ENCODE measurements around the gene SMIM45.

Gene SMIM45

DNA sequence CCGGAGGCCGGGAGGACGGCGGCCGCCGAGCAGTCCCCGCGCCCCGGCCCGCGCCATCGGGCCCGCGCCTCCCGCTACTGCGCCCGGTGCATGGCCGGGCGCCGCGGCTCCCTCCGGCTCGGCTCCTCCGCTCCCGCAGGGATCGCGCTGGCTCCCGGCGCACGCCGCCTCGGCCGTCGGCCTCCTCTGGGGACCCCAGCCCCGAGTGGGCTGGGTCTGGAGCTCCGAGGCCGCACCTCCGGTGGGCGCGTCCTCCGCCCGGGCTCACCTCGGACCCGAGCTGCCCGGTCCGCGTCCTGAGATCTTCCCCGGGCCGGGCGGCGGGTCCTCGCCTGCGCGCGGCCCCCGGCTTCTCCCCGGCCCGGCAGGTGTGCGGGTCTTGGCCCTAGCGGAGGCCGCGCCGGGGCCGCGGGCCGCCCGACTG, 37.3 kb upstream of the SMIM45 start (continued):
- TF ChIP-seq ESRRA (IDR thresholded peaks at IDR 0.05; ENCODE audit: low read length) (no peak), GATAD2B (conservative IDR thresholded peaks at IDR 0.05; ENCODE audit: low read depth) (peak; percentile 28; the same call in 1 of the 2 replicates), HDAC6 (IDR thresholded peaks at IDR 0.05; ENCODE audit: unreplicated experiment) (no peak)
- TF ChIP-seq, protein P1, sequence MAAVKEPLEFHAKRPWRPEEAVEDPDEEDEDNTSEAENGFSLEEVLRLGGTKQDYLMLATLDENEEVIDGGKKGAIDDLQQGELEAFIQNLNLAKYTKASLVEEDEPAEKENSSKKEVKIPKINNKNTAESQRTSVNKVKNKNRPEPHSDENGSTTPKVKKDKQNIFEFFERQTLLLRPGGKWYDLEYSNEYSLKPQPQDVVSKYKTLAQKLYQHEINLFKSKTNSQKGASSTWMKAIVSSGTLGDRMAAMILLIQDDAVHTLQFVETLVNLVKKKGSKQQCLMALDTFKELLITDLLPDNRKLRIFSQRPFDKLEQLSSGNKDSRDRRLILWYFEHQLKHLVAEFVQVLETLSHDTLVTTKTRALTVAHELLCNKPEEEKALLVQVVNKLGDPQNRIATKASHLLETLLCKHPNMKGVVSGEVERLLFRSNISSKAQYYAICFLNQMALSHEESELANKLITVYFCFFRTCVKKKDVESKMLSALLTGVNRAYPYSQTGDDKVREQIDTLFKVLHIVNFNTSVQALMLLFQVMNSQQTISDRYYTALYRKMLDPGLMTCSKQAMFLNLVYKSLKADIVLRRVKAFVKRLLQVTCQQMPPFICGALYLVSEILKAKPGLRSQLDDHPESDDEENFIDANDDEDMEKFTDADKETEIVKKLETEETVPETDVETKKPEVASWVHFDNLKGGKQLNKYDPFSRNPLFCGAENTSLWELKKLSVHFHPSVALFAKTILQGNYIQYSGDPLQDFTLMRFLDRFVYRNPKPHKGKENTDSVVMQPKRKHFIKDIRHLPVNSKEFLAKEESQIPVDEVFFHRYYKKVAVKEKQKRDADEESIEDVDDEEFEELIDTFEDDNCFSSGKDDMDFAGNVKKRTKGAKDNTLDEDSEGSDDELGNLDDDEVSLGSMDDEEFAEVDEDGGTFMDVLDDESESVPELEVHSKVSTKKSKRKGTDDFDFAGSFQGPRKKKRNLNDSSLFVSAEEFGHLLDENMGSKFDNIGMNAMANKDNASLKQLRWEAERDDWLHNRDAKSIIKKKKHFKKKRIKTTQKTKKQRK (IDR thresholded peaks at IDR 0.05; ENCODE audit: low read depth, low read length), result no peak

DNA sequence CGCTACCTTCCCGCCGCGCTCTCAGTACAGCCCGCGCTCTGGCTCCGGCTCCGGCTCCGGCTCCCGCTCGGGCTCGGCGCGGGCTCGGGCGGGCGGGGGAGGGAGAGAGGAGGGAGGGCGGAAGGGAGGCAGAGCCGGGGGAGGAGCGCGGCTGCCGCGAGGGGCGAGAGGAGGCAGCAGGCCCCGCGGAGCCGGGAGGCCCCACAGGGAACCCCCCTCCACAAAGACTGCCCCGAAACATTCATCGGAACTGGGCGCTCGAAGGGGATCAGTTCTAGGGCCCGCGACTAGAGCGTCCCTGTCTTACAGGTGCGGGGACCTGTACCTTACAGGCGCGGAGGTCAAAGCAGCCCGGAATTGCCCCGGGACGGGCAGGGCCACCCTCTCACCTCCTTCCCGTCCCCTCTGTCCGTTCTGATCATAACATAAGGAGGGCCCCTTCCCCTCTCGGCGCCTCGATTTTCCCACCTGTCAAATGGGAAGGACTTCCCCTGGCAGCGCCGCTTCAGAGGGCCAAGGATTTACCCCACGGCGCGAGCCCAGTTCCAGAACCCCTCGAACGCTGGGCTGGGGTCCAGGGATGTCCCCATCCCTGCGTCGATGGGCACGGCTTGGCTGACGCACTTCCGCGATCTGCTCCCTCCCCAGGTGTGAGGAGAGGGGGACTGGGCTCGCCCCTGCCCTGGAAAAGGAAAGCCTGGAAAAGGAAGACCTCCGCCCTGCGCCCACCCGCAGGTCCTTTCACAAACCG, 36.7 kb upstream of the SMIM45 start, which contains the start of gene SHISA8:
TSS of gene SHISA8 (minus strand) at position 40 of the 751 bp plus-strand sequence. CDS start 407 bp downstream, outside the sequence.
- DNase-seq (ENCODE audit: low read depth, low spot score), result no peak
- BruUV-seq (replicated peaks), result no TSS peak
- Histone ChIP-seq H3K79me2 (ENCODE audit: control insufficient read depth, insufficient read depth, low read length) (no peaks in the 10 kb centered on the region), H4K20me1 (ENCODE audit: control insufficient read depth, insufficient read depth) (peaks cover 6% of the 10 kb centered on the region; the same call in 1 of the 2 replicates), H3K36me3 (ENCODE audit: control insufficient read depth in 2 of 2, insufficient read depth in 2 of 2, low read length in 1 of 2) (no peaks in the 10 kb centered on the region), H3K4me1 (ENCODE audit: control insufficient read depth, insufficient read depth, low read length) (peaks cover 41% of the 10 kb centered on the region), H3K4me3 (peak within 1 kb of the TSS; percentile 55; the same call in 1 of the 2 replicates), H2AFZ (ENCODE audit: control insufficient read depth, low read depth, low read length) (peak within 1 kb of the TSS; percentile 69), H3K27ac (ENCODE audit: control insufficient read depth, insufficient read depth) (no peak within 1 kb of the TSS), H3K4me2 (ENCODE audit: control insufficient read depth, insufficient read depth) (peak within 1 kb of the TSS; percentile 89), H3K9ac (ENCODE audit: control insufficient read depth, insufficient read depth, low read length) (peak within 1 kb of the TSS; percentile 51; the same call in 1 of the 2 replicates), H3K27me3 (replicated peaks in 1 of 2; ENCODE audit: control insufficient read depth in 2 of 2, insufficient read depth in 2 of 2, low read length in 1 of 2) (peaks cover 6 to 12% of the 10 kb centered on the region in 2 experiments; a peak in 3 of 4 replicates), H3K9me3 (replicated peaks; ENCODE audit: control insufficient read depth, insufficient read depth, low read length) (no peaks in the 10 kb centered on the region)
- ChIA-PET RAD21 (ENCODE audit: unreplicated experiment) (interaction anchor here (0.8 to 5.8 kb wide), 7 partner anchors 10 to 53 kb away, joined by 3 to 40 read pairs (median 7); partner anchors contain the start of gene TNFRSF13C), SMC1A (ENCODE audit: uncharacterized antibody, unreplicated experiment) (interaction anchor here (1.5 to 15.4 kb wide), 2 partner anchors 24 to 26 kb away, joined by 5 to 321 read pairs; no protein-coding TSS in a partner anchor), CTCF (interaction anchor here (1.3 to 2.0 kb wide), 3 partner anchors 10 to 53 kb away, joined by 4 read pairs; no protein-coding TSS in a partner anchor), POLR2A (interaction anchor here (0.6 to 15.3 kb wide), 8 partner anchors 9 to 115 kb away, joined by 3 to 599 read pairs (median 4); partner anchors contain the start of genes CCDC134 and CENPM)
- WGBS (ENCODE audit: insufficient coverage, insufficient replicate concordance, low lambda C conversion rate, missing lambda C conversion rate), result 38% methylated on average over 31 of the region's 63 CpGs
- ATAC-seq, result peak; percentile 21
- no peak for FAIRE-seq
- in situ Hi-C loops (cut with MboI) (no loop called here), intact Hi-C loops (cut with micrococcal nuclease; ENCODE audit: unreplicated experiment) (no loop called here)
- TF ChIP-seq, protein P2, sequence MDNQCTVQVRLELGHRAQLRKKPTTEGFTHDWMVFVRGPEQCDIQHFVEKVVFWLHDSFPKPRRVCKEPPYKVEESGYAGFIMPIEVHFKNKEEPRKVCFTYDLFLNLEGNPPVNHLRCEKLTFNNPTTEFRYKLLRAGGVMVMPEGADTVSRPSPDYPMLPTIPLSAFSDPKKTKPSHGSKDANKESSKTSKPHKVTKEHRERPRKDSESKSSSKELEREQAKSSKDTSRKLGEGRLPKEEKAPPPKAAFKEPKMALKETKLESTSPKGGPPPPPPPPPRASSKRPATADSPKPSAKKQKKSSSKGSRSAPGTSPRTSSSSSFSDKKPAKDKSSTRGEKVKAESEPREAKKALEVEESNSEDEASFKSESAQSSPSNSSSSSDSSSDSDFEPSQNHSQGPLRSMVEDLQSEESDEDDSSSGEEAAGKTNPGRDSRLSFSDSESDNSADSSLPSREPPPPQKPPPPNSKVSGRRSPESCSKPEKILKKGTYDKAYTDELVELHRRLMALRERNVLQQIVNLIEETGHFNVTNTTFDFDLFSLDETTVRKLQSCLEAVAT (IDR thresholded peaks at IDR 0.05), result 0 out of 2 replicates have a peak, but pooled peaks have one; percentile 42
- TF ChIP-seq NBN (IDR thresholded peaks at IDR 0.05), result peak; percentile 46; the same call in 1 of the 2 replicates
- TF ChIP-seq, protein P3, sequence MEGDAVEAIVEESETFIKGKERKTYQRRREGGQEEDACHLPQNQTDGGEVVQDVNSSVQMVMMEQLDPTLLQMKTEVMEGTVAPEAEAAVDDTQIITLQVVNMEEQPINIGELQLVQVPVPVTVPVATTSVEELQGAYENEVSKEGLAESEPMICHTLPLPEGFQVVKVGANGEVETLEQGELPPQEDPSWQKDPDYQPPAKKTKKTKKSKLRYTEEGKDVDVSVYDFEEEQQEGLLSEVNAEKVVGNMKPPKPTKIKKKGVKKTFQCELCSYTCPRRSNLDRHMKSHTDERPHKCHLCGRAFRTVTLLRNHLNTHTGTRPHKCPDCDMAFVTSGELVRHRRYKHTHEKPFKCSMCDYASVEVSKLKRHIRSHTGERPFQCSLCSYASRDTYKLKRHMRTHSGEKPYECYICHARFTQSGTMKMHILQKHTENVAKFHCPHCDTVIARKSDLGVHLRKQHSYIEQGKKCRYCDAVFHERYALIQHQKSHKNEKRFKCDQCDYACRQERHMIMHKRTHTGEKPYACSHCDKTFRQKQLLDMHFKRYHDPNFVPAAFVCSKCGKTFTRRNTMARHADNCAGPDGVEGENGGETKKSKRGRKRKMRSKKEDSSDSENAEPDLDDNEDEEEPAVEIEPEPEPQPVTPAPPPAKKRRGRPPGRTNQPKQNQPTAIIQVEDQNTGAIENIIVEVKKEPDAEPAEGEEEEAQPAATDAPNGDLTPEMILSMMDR (IDR thresholded peaks at IDR 0.05 in 2 of 3, conservative IDR thresholded peaks at IDR 0.05 in 1 of 3; ENCODE audit: control insufficient read depth in 2 of 3, extremely low read depth in 1 of 3, insufficient read depth in 1 of 3, low read depth in 3 of 3, low read length in 3 of 3), result no peak
- TF ChIP-seq, protein P4, sequence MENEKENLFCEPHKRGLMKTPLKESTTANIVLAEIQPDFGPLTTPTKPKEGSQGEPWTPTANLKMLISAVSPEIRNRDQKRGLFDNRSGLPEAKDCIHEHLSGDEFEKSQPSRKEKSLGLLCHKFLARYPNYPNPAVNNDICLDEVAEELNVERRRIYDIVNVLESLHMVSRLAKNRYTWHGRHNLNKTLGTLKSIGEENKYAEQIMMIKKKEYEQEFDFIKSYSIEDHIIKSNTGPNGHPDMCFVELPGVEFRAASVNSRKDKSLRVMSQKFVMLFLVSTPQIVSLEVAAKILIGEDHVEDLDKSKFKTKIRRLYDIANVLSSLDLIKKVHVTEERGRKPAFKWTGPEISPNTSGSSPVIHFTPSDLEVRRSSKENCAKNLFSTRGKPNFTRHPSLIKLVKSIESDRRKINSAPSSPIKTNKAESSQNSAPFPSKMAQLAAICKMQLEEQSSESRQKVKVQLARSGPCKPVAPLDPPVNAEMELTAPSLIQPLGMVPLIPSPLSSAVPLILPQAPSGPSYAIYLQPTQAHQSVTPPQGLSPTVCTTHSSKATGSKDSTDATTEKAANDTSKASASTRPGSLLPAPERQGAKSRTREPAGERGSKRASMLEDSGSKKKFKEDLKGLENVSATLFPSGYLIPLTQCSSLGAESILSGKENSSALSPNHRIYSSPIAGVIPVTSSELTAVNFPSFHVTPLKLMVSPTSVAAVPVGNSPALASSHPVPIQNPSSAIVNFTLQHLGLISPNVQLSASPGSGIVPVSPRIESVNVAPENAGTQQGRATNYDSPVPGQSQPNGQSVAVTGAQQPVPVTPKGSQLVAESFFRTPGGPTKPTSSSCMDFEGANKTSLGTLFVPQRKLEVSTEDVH (IDR thresholded peaks at IDR 0.05; ENCODE audit: low read depth, partially characterized antibody), result no peak
